Smooth muscle cell (in vitro differentiated cells): ENCODE measurements around the gene COL21A1. TPM values are rescaled to one million over a fixed set of nuclear protein-coding genes. Genes with fewer than 3 reads are reported as not detected.

ENCODE experiments used
- DNase-seq: peaks from one replicate; lab custom pipeline; 2025; ENCODE audit not compliant: unreplicated experiment; lab: John Stamatoyannopoulos, UW
- H2AFZ ChIP-seq: fragments of 200-600 bp; sonication (generic); 2 replicates; pipeline ENCODE4 v1.6.0; 2016; ENCODE audit warnings: antibody characterized with exemption, low read depth, mild to moderate bottlenecking
- H3F3A ChIP-seq: fragments of 200-600 bp; sonication (generic); 2 replicates; pipeline ENCODE4 v1.6.0; 2017; ENCODE audit warnings: antibody characterized with exemption, low read depth
- H3K27ac ChIP-seq: fragments of 200-600 bp; sonication (generic); 2 replicates; pipeline ENCODE4 v1.5.1; 2016; ENCODE audit warnings: low read depth, mild to moderate bottlenecking
- H3K27me3 ChIP-seq: fragments of 200-600 bp; sonication (generic); 2 replicates; pipeline ENCODE4 v1.6.1; 2016; ENCODE audit warnings: low read depth, mild to moderate bottlenecking
- H3K36me3 ChIP-seq: fragments of 200-600 bp; sonication (generic); 2 replicates; pipeline ENCODE4 v1.5.1; 2016; ENCODE audit warnings: low read depth
- H3K4me1 ChIP-seq: fragments of 200-600 bp; sonication (generic); 2 replicates; pipeline ENCODE4 v1.5.1; 2016; ENCODE audit warnings: low read depth
- H3K4me2 ChIP-seq: fragments of 200-600 bp; sonication (generic); 2 replicates; pipeline ENCODE4 v1.6.0; 2016; ENCODE audit warnings: mild to moderate bottlenecking
- H3K4me3 ChIP-seq: fragments of 200-600 bp; sonication (generic); 2 replicates; pipeline ENCODE4 v1.5.1; 2016; ENCODE audit warnings: mild to moderate bottlenecking
- H3K79me2 ChIP-seq: fragments of 200-600 bp; sonication (generic); 2 replicates; pipeline ENCODE4 v1.6.0; 2016; ENCODE audit warnings: low read depth, mild to moderate bottlenecking
- H3K9ac ChIP-seq: fragments of 200-600 bp; sonication (generic); 2 replicates; pipeline ENCODE4 v1.6.0; 2016; ENCODE audit warnings: low read depth
- H3K9me3 ChIP-seq: fragments of 200-600 bp; sonication (generic); replicated peaks from 2 replicates; pipeline ENCODE4 v1.5.1; 2016; ENCODE audit warnings: low read depth
- H4K20me1 ChIP-seq: fragments of 200-600 bp; sonication (generic); 2 replicates; pipeline ENCODE4 v1.6.0; 2016; ENCODE audit warnings: low read depth
- WGBS: methylation state at CpG from one replicate; pipeline ENCODE4 v1.1.7; 2016; ENCODE audit warnings: low lambda C conversion rate; 5-methylcytosine and 5-hydroxymethylcytosine counted together
- polyA plus RNA-seq: library from polyadenylated mRNA; unstranded; fragments of >200 nt; fragmentation: Nextera tagmentation; extraction: Ambion mirVana; gene quantifications from 2 replicates; pipeline ENCODE4 v1.2.1, GENCODE V29; 2016
- total RNA-seq: library from RNA; depleted of rRNA; stranded (reverse); fragments of >200 nt; gene quantifications from 2 replicates; pipeline ENCODE4 v1.2.3, GENCODE V29; 2014
- TF ChIP-seq, protein P1 (sequence below): fragments of 200-600 bp; sonication (generic); IDR thresholded peaks from 2 replicates; pipeline ENCODE4 v1.5.1; 2017; ENCODE audit warnings: borderline replicate concordance, mild to moderate bottlenecking, antibody characterized with exemption; ENCODE audit not compliant: insufficient read depth, poor library complexity, severe bottlenecking

COL21A1 gene
- total and polyA plus RNA-seq, 2 experiments from 2014 or later = 5.8 to 8.2 TPM

DNA sequence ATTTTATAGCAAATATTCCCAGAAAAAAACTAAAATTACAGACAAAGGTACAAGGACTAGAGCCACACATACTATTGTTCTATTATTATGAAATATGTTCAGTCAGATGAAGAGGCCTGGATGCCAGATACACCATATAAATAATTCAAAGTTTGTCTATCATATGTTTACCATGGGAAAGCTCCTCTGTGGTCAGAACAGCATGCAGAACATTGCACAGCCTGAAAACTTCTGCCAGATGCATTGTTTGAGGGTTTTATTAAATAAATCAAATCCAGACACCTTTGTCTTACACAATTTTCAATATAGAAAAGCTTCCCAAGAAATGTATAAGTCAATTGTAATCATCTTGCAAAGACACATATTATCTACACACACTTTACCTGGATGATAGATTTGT is 35.0 kb upstream of the COL21A1 start:
- H3K4me3 ChIP-seq = no peak overlapping the region
- H4K20me1 ChIP-seq = no peaks in the 10 kb centered on the region
- H3K27me3 ChIP-seq = no peaks in the 10 kb centered on the region
- H3K36me3 ChIP-seq = no peaks in the 10 kb centered on the region
- H3K4me2 ChIP-seq = no peak overlapping the region
- TF ChIP-seq, protein P1, sequence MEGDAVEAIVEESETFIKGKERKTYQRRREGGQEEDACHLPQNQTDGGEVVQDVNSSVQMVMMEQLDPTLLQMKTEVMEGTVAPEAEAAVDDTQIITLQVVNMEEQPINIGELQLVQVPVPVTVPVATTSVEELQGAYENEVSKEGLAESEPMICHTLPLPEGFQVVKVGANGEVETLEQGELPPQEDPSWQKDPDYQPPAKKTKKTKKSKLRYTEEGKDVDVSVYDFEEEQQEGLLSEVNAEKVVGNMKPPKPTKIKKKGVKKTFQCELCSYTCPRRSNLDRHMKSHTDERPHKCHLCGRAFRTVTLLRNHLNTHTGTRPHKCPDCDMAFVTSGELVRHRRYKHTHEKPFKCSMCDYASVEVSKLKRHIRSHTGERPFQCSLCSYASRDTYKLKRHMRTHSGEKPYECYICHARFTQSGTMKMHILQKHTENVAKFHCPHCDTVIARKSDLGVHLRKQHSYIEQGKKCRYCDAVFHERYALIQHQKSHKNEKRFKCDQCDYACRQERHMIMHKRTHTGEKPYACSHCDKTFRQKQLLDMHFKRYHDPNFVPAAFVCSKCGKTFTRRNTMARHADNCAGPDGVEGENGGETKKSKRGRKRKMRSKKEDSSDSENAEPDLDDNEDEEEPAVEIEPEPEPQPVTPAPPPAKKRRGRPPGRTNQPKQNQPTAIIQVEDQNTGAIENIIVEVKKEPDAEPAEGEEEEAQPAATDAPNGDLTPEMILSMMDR = no peak
- H3K79me2 ChIP-seq = no peaks in the 10 kb centered on the region
- no peak overlapping the region for H2AFZ ChIP-seq
- H3K9me3 ChIP-seq = no peaks in the 10 kb centered on the region
- peaks cover 3% of the 10 kb centered on the region for H3F3A ChIP-seq
- H3K9ac ChIP-seq = no peak overlapping the region
- H3K27ac ChIP-seq = no peak overlapping the region
- H3K4me1 ChIP-seq = peaks cover 14% of the 10 kb centered on the region
- no peak for DNase-seq

DNA sequence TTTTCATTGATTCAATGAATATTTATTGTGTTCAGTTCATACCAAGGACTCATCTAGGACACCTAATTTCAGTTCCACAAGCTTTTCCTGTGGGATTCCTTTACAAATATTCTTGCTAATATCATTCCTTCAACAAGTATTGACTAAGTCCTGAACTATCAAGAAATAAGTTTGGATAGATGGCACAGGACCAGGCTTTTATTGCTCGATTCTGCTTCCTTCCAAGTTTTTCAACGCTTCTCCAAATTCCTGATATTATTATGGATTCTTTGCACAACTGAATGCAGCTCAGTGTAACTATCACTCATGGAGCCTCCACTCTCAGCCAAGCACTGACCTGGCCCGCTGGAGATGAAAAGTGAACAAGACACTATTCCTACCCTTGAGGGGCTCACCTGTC is 32.7 kb upstream of the COL21A1 start:
- Histone ChIP-seq H3K4me1 (peaks cover 15% of the 10 kb centered on the region), H3F3A (peaks cover 3% of the 10 kb centered on the region), H3K9me3 (no peaks in the 10 kb centered on the region), H4K20me1 (no peaks in the 10 kb centered on the region), H3K27me3 (no peaks in the 10 kb centered on the region), H3K4me2 (no peak overlapping the region), H3K79me2 (no peaks in the 10 kb centered on the region), H3K27ac (no peak overlapping the region), H3K9ac (no peak overlapping the region), H2AFZ (no peak overlapping the region), H3K4me3 (no peak overlapping the region), H3K36me3 (no peaks in the 10 kb centered on the region)
- no peak for DNase-seq
- TF ChIP-seq, protein P1 = no peak
- 95% methylated on average over 3 of the region's 3 CpGs for WGBS

DNA sequence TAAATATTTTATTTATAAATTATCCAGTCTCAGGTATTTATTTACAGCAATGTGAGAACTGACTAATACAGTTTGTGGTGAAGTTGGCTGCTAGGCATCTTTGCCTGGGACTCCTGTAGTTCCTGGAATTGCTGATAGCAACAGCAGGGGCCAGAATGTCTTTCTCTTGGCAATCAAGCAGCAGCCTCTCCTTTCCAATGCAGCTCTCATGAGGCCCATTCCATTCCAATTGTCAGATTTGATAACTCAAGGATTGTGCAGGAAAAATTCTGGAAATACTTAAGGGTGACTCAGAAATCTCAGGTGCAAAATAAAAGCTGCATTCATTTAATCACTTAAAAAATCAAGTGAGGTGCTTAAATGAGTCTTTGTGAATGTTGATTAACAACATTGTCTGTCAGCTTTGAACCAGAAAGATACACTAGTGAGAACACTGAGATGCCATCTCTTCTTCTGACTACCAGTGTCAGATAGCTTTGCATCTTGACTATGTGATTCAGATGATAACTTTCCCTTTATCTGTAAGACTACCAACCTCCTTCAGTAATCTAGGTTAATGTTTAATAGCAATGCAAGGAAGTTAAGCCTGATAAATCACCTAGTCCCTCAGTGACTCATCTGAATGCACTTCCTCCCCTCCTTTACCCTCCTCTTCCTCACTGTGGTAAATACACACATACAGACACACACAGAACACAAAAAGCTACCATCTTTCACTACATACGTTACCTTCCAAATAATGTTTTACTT is 32.1 kb upstream of the COL21A1 start:
- Histone ChIP-seq H3K4me3 (no peak overlapping the region), H3K79me2 (no peaks in the 10 kb centered on the region), H3K4me1 (peaks cover 15% of the 10 kb centered on the region), H3K9me3 (no peaks in the 10 kb centered on the region), H3K4me2 (no peak overlapping the region), H3K27ac (no peak overlapping the region), H3K9ac (no peak overlapping the region), H3K36me3 (no peaks in the 10 kb centered on the region), H3K27me3 (no peaks in the 10 kb centered on the region), H3F3A (peaks cover 3% of the 10 kb centered on the region), H2AFZ (no peak overlapping the region), H4K20me1 (no peaks in the 10 kb centered on the region)
- WGBS = 91% methylated on average over 1 of the region's 1 CpG
- TF ChIP-seq, protein P1 = no peak
- no peak for DNase-seq

DNA sequence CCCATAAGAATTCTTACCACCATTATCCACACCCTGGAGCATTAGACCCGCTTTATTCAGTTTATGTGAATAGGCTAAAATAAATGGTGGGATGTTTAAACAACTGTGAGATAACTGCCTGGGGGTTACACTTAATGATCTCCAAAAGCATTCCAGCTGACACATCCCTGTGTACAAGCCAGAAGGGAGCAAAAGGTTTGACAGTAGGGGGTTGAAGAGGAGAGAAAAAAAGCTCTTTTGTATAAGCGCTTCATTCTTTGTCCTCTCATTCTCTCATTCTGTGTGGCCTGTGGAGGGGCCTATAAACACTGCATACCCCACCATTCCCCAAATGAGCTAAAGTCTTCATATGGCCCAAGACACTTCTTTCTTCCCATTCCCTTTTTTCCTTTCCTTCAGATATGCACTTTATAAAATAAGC is 30.8 kb upstream of the COL21A1 start:
- Histone ChIP-seq H3K9ac (no peak overlapping the region), H3F3A (peaks cover 3% of the 10 kb centered on the region), H3K4me3 (no peak overlapping the region), H3K27me3 (no peaks in the 10 kb centered on the region), H3K36me3 (no peaks in the 10 kb centered on the region), H3K4me1 (peaks cover 15% of the 10 kb centered on the region), H3K27ac (no peak overlapping the region), H3K4me2 (no peak overlapping the region), H4K20me1 (no peaks in the 10 kb centered on the region), H3K79me2 (no peaks in the 10 kb centered on the region), H3K9me3 (no peaks in the 10 kb centered on the region), H2AFZ (no peak overlapping the region)
- TF ChIP-seq, protein P1 = no peak
- WGBS = 53% methylated on average over 2 of the region's 2 CpGs
- no peak for DNase-seq
